Activated CD4-positive, CD25-positive, alpha-beta regulatory T cell treated with anti-CD3 and anti-CD28 coated beads, Interleukin-2, amount 50 U/mL, for 72 hours (primary cell): Measurements from ENCODE around the gene SLC27A3.

Source experiments
- DNase-seq: peaks from one replicate; pipeline ENCODE4 v3.0.0; 2021

The SLC27A3 gene

GRCh38 chr1:153783233-153784190, 8.3 kb downstream of the SLC27A3 start:
- DNase-seq = peak; percentile 93

GRCh38 chr1:153786038-153786790, 11.0 kb downstream of the SLC27A3 start:
- DNase-seq = no peak

GRCh38 chr1:153789478-153790034, 14.3 kb downstream of the SLC27A3 start:
- no peak for DNase-seq

- DNase-seq = no peak
These were observed 15.2 kb downstream of the SLC27A3 start for GRCh38 chr1:153790313-153790965.

- DNase-seq = no peak
These were observed 15.9 kb downstream of the SLC27A3 start for GRCh38 chr1:153790966-153791647.

GRCh38 chr1:153791648-153792253, 16.5 kb downstream of the SLC27A3 start:
- DNase-seq = no peak

GRCh38 chr1:153792631-153793041, 17.4 kb downstream of the SLC27A3 start:
- DNase-seq = no peak

GRCh38 chr1:153793261-153793972, 18.2 kb downstream of the SLC27A3 start:
- DNase-seq = no peak

- DNase-seq = no peak
These were observed 18.9 kb downstream of the SLC27A3 start for GRCh38 chr1:153793973-153794615.

GRCh38 chr1:153794624-153795329, 19.6 kb downstream of the SLC27A3 start:
- DNase-seq = no peak

GRCh38 chr1:153795330-153795837, 20.2 kb downstream of the SLC27A3 start:
- DNase-seq = no peak

GRCh38 chr1:153795934-153796785, 21.0 kb downstream of the SLC27A3 start:
- no peak for DNase-seq

- peak; percentile 83 for DNase-seq
These were observed 21.8 kb downstream of the SLC27A3 start for GRCh38 chr1:153796786-153797659.

GRCh38 chr1:153798468-153798780, 23.2 kb downstream of the SLC27A3 start:
- no peak for DNase-seq

- DNase-seq = no peak
These were observed 23.8 kb downstream of the SLC27A3 start for GRCh38 chr1:153799016-153799415.

GRCh38 chr1:153799566-153800465, 24.6 kb downstream of the SLC27A3 start:
- DNase-seq = no peak

- DNase-seq = no peak
These were observed 25.3 kb downstream of the SLC27A3 start for GRCh38 chr1:153800516-153800915.
